Measurements from ENCODE around the gene RPAIN.

GRCh38 chr17:5413682-5414081 is 6.3 kb upstream of the RPAIN start:
- no peak for TF ChIP-seq CTCF (IDR thresholded peaks at IDR 0.05)
- TF ChIP-seq POLR2A (IDR thresholded peaks at IDR 0.05), result no peak
